Activated naive CD8-positive, alpha-beta T cell treated with anti-CD3 and anti-CD28 coated beads, Interleukin-2, amount 10 ng/mL, durations not matched to agents 7 days and 5 days (primary cell): ENCODE measurements around the gene AGBL4. TPM values are rescaled to one million over a fixed set of nuclear protein-coding genes. Genes with fewer than 3 reads are reported as not detected.

Experiments used
- ATAC-seq: fragments of 150-1000 bp; cut with Tn5 transposase; one replicate; pipeline ENCODE4 v1.10.0; 2021; ENCODE audit warnings: low read depth, moderate library complexity
- POLR2A ChIA-PET: fragments of 350-600 bp; sonication (Branson Sonifier 250); formaldehyde crosslinking; loops from one replicate; lab custom pipeline; 2021; ENCODE audit warnings: antibody characterized with exemption; lab: Charles Lee
- DNase-seq: peaks from one replicate; pipeline ENCODE4 v3.0.0; 2021
- H3K27ac Mint-ChIP-seq: one replicate; pipeline ENCODE4 v1.8.0; 2022; ENCODE audit warnings: mild to moderate bottlenecking, mixed read lengths
- H3K27me3 Mint-ChIP-seq: one replicate; pipeline ENCODE4 v1.8.0; 2022; ENCODE audit warnings: mild to moderate bottlenecking, moderate library complexity, mixed read lengths
- H3K36me3 Mint-ChIP-seq: one replicate; pipeline ENCODE4 v1.8.0; 2021; ENCODE audit warnings: mild to moderate bottlenecking, mixed read lengths
- H3K4me1 Mint-ChIP-seq: one replicate; pipeline ENCODE4 v1.8.0; 2021; ENCODE audit warnings: mixed read lengths
- H3K4me3 Mint-ChIP-seq: one replicate; pipeline ENCODE4 v1.8.0; 2022; ENCODE audit warnings: mild to moderate bottlenecking, moderate library complexity, mixed read lengths
- H3K9me3 Mint-ChIP-seq: one replicate; pipeline ENCODE4 v1.8.0; 2021; ENCODE audit warnings: mixed read lengths
- total RNA-seq, 2 experiments: library from RNA; stranded (reverse); gene quantifications; one replicate each; pipeline ENCODE4 v1.2.3, GENCODE V29; 2021

Gene AGBL4
- total RNA-seq, 2 experiments from 2014 or later = not detected

DNA sequence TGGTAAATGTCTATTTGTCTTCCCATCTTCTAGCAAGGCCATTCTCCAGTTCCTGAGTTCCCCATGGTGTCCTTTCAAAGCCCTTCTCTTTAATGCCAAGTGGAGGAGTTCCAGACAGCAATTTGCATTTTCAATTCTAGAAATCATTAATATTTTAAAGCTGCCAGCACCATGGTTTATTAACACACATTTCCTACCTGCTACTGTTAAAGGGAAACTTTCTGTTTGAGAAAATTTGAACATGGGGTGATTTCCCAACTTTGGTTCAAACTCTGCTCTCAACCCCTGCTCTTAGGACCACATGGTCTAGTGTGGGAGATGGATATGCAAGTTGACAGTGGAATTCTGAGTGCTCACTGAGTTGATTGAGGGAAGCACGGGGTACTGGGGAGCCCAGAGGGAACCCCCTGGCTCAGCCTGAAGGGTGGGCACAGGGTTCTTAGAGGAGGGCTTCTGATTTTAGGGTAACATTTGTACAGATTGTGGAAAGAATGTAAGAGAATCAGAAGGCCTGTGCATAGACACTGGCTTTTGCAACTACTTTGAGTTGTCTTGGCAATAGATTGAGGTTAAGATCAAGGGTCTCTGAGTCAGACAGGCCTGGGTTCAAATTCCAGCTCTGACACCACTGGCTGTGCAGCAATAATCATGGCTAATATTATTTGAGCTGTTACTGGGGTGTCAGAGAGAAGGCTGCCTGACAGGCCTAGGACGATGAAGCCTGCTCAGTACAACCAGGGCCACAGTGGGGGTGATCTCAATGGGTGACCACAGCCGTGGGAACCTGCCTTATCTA, 1344.8 kb downstream of the AGBL4 start:
- ATAC-seq (no peak), DNase-seq (no peak)
- Mint-ChIP-seq H3K4me3 (no peak overlapping the region), H3K27ac (no peak overlapping the region), H3K4me1 (peaks cover 2% of the 10 kb centered on the region), H3K36me3 (no peaks in the 10 kb centered on the region), H3K27me3 (peaks cover 9% of the 10 kb centered on the region), H3K9me3 (no peaks in the 10 kb centered on the region)
- POLR2A ChIA-PET = no interaction called here

GRCh38 chr1:48677306-48678287, 1346.2 kb downstream of the AGBL4 start:
- peak; percentile 55 for DNase-seq
- Mint-ChIP-seq H3K4me3 (no peak overlapping the region), H3K4me1 (peaks cover 2% of the 10 kb centered on the region), H3K27me3 (peaks cover 15% of the 10 kb centered on the region), H3K27ac (no peak overlapping the region), H3K9me3 (no peaks in the 10 kb centered on the region), H3K36me3 (no peaks in the 10 kb centered on the region)
- ATAC-seq = peak; percentile 56
- POLR2A ChIA-PET = no interaction called here

DNA sequence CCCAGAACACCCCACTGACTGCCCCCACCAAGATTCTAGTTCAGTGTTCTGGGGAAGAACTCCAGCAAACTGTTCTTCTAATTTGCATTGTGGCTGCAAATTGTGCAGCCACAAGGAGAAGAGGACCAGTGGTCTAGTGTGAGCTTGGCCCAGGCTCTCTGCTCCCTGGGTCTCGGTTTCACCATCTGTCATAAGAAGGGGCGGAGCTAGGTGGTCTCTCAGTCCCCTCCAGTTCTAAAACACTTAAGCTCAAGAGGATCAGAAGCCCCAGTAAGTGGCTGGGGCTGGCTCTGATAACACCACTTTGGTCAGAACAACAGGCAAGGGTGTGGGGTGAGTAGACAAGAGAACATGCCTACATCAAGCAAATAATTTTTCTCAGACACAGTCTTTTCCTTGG, 1346.9 kb downstream of the AGBL4 start:
- Mint-ChIP-seq H3K9me3 (no peaks in the 10 kb centered on the region), H3K4me1 (peaks cover 2% of the 10 kb centered on the region), H3K36me3 (no peaks in the 10 kb centered on the region), H3K27me3 (peaks cover 16% of the 10 kb centered on the region), H3K27ac (no peak overlapping the region), H3K4me3 (no peak overlapping the region)
- DNase-seq (no peak), ATAC-seq (no peak)
- POLR2A ChIA-PET = no interaction called here

DNA sequence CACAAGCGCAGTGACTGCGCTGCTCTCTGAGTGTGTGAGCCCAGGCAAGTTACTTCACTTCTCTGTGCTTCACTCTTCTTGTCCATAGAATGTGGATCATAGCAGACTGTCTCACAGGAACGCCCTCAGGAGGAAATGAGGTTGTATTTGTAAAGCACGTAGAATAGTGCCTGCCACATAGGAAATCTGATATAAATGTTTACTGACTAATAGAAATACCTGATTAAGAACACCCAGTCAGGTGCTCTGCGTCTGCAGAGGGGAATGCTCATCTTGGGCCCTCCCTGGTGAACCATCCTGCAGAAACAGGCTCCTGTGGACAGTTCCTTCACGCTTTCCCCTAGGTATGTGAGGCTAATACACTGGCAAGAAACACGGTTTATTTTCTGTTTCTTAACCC, 1347.4 kb downstream of the AGBL4 start:
- peaks cover 12% of the 10 kb centered on the region for H3K27me3 Mint-ChIP-seq
- POLR2A ChIA-PET = no interaction called here
- ATAC-seq = no peak

DNA sequence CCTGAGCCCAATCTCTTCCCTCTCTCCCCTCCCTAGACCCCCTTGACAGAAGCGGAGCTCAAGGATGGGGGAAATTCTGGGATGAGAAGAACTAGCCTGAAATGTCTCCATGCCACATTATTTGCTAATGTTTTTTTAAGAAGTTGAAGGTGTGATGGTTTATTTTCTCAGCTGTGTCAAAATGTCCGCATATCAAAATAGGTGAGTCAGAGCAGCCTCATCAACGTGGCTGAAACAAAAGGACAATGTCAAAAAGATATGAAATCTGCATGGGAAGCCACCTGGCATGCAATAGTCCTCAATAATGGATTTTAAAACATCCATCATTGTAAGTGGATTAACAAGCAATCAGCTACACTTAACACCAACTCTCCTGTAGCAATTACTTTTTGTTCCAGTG, 1348.5 kb downstream of the AGBL4 start:
- DNase-seq (no peak), ATAC-seq (no peak)
- no peak overlapping the region for H3K27ac Mint-ChIP-seq
- H3K36me3 Mint-ChIP-seq = no peaks in the 10 kb centered on the region
- H3K4me3 Mint-ChIP-seq = no peak overlapping the region
- H3K9me3 Mint-ChIP-seq = no peaks in the 10 kb centered on the region
- POLR2A ChIA-PET = no interaction called here
- peaks cover 12% of the 10 kb centered on the region for H3K27me3 Mint-ChIP-seq
- peaks cover 2% of the 10 kb centered on the region for H3K4me1 Mint-ChIP-seq

More for the DNA sequence above, 1347.4 kb downstream of the AGBL4 start:
- Mint-ChIP-seq H3K36me3 (no peaks in the 10 kb centered on the region), H3K27ac (no peak overlapping the region), H3K4me1 (peaks cover 2% of the 10 kb centered on the region), H3K4me3 (no peak overlapping the region), H3K9me3 (no peaks in the 10 kb centered on the region)
- DNase-seq = no peak

DNA sequence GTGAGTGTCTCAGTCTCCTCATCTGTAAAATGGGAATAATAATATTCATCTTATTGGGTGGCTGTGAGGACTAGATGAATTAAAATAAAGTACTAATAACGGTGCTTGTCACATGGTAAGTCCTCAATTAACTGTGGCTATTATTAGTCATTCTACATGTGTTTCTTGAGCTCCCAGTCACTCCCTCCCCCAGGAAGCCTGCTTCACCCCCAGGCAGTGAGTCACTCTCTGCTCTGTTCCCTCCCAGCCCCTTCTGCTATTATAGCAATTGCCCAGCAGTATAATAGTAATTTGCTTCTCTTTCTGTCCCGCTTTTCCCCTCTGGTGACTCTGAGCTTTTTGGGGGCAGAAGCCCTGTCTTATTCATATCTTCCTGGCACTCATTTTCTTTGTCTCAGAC, 1349.1 kb downstream of the AGBL4 start:
- POLR2A ChIA-PET = no interaction called here

DNA sequence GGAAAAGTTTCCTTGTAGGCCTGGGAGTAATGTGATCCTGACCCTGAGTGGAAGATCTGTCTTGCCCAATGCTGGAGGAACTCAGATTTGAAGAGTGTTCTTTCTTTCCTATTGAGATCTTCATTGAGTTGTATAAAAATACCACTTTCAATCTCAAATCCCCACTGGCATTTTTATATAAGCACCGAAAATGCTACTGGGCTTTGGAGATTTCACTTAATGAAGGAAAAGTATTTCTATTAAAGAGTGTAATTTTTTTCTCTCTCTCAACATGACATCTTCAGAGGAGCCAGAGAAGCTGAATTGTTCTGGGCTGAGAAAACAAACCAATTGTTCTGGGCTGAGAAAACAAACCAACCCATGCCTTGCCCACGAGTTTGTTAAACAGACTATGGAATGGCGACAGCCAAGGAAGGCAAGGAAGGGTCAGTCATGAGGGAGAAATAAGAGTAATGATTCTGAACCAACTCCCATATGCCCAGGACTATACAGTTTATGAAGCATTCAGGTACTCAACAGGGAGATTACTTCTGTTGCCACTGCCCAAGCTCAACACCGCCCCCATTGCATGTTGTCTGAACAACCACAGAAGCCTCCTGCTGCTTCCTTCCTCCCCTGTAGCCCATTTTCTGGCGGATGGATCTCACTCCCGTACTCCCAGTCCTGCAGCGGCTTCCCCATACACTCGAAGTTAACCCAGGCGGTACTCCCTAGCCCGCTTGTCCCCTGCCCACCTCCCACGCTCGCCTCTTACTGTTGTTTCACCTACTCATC, 1350.2 kb downstream of the AGBL4 start:
- H3K27me3 Mint-ChIP-seq = peaks cover 19% of the 10 kb centered on the region
- peaks cover 2% of the 10 kb centered on the region for H3K4me1 Mint-ChIP-seq
- ATAC-seq (no peak), DNase-seq (no peak)
- H3K27ac Mint-ChIP-seq = no peak overlapping the region
- POLR2A ChIA-PET = no interaction called here
- no peaks in the 10 kb centered on the region for H3K9me3 Mint-ChIP-seq
- no peaks in the 10 kb centered on the region for H3K36me3 Mint-ChIP-seq
- H3K4me3 Mint-ChIP-seq = no peak overlapping the region

More for the DNA sequence above, 1349.1 kb downstream of the AGBL4 start:
- Mint-ChIP-seq H3K4me3 (no peak overlapping the region), H3K4me1 (peaks cover 2% of the 10 kb centered on the region), H3K27ac (no peak overlapping the region), H3K27me3 (peaks cover 14% of the 10 kb centered on the region), H3K9me3 (no peaks in the 10 kb centered on the region), H3K36me3 (no peaks in the 10 kb centered on the region)
- DNase-seq (no peak), ATAC-seq (no peak)

- H3K36me3 Mint-ChIP-seq = no peaks in the 10 kb centered on the region
- H3K27ac Mint-ChIP-seq = no peak overlapping the region
- H3K27me3 Mint-ChIP-seq = peaks cover 19% of the 10 kb centered on the region
- H3K4me3 Mint-ChIP-seq = no peak overlapping the region
- no peaks in the 10 kb centered on the region for H3K4me1 Mint-ChIP-seq
- no peaks in the 10 kb centered on the region for H3K9me3 Mint-ChIP-seq
- POLR2A ChIA-PET = no interaction called here
- no peak for DNase-seq
- no peak for ATAC-seq
Measured at GRCh38 chr1:48671578-48671977, 1352.2 kb downstream of the AGBL4 start.

GRCh38 chr1:48670234-48671020, 1353.3 kb downstream of the AGBL4 start:
- H3K4me1 Mint-ChIP-seq = no peaks in the 10 kb centered on the region
- ATAC-seq (no peak), DNase-seq (no peak)
- H3K27me3 Mint-ChIP-seq = peaks cover 18% of the 10 kb centered on the region
- H3K4me3 Mint-ChIP-seq = no peak overlapping the region
- H3K36me3 Mint-ChIP-seq = no peaks in the 10 kb centered on the region
- no peaks in the 10 kb centered on the region for H3K9me3 Mint-ChIP-seq
- no peak overlapping the region for H3K27ac Mint-ChIP-seq
- POLR2A ChIA-PET = no interaction called here

- no peaks in the 10 kb centered on the region for H3K9me3 Mint-ChIP-seq
- no peak overlapping the region for H3K27ac Mint-ChIP-seq
- H3K4me1 Mint-ChIP-seq = no peaks in the 10 kb centered on the region
- DNase-seq (no peak), ATAC-seq (no peak)
- no peaks in the 10 kb centered on the region for H3K36me3 Mint-ChIP-seq
- POLR2A ChIA-PET = no interaction called here
- H3K4me3 Mint-ChIP-seq = no peak overlapping the region
- peaks cover 27% of the 10 kb centered on the region for H3K27me3 Mint-ChIP-seq
Measured at GRCh38 chr1:48668339-48668738, 1355.4 kb downstream of the AGBL4 start.

DNA sequence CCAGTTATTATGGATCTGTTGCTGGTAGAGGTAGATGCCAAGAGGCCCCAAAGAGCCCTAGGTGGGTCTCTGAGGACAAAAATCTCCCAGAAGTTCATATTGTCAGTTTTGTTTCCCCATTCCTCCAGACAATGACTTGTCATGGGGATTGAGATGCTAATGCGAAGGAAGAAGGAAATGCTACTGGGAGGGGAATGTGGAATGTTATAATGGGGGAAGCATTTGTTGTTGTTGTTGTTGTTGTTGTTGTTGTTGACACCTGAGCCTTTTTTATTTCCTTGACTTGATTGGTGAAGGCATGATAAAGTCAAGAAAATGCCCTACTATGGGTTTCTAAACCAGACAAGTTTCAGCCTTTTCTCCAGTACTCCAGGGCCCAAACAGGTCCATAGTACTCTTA, 1356.0 kb downstream of the AGBL4 start:
- DNase-seq (no peak), ATAC-seq (no peak)
- POLR2A ChIA-PET = no interaction called here
- H3K27me3 Mint-ChIP-seq = peaks cover 26% of the 10 kb centered on the region
- no peaks in the 10 kb centered on the region for H3K4me1 Mint-ChIP-seq
- no peak overlapping the region for H3K4me3 Mint-ChIP-seq
- no peaks in the 10 kb centered on the region for H3K9me3 Mint-ChIP-seq
- H3K27ac Mint-ChIP-seq = no peak overlapping the region
- no peaks in the 10 kb centered on the region for H3K36me3 Mint-ChIP-seq

GRCh38 chr1:48665708-48666407, 1357.9 kb downstream of the AGBL4 start:
- H3K27ac Mint-ChIP-seq = no peak overlapping the region
- ATAC-seq (no peak), DNase-seq (no peak)
- peaks cover 25% of the 10 kb centered on the region for H3K27me3 Mint-ChIP-seq
- no peaks in the 10 kb centered on the region for H3K9me3 Mint-ChIP-seq
- POLR2A ChIA-PET = no interaction called here
- H3K4me3 Mint-ChIP-seq = no peak overlapping the region
- no peaks in the 10 kb centered on the region for H3K36me3 Mint-ChIP-seq
- no peaks in the 10 kb centered on the region for H3K4me1 Mint-ChIP-seq
